ENCODE results near the gene IQCN. TPM values are rescaled to one million over a fixed set of nuclear protein-coding genes. Genes with fewer than 3 reads are reported as not detected.

Gene IQCN
- total RNA-seq, 2 donors from 2014 or later = 8.7 to 29.2 TPM

DNA sequence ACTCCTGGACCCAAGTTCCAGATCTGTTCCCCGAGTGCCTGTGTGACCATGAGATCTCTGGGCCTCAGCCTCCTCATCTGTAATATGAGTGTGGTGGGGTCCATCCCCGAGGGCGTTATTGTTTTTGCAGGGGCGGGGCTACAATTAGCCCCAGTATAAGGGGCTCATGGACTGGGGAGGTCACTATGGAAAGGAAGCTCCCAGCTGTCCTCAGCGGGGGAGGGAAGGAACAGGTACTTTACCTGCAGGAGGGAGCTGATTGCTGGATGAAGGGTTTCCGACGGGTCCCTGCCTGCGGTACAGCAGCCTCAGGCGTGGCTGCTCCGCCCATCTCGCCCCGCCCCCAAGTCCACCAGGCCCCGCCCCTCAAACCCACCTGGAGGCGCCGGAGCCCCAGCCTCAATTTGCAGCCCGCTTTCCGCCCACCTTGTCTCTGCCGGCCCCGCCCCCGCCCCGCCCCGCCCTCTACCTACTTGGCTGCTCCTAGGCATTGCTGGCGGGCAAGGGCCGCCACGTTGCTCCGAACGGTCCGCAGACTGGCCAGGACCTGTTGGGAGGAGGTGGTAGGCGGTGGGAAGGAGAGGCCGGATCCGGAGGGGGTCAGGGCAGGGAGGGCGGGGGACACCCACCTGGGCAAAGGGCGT is 53.5 kb downstream of the IQCN start:
- H3K4me3 ChIP-seq = no peak overlapping the region

DNA sequence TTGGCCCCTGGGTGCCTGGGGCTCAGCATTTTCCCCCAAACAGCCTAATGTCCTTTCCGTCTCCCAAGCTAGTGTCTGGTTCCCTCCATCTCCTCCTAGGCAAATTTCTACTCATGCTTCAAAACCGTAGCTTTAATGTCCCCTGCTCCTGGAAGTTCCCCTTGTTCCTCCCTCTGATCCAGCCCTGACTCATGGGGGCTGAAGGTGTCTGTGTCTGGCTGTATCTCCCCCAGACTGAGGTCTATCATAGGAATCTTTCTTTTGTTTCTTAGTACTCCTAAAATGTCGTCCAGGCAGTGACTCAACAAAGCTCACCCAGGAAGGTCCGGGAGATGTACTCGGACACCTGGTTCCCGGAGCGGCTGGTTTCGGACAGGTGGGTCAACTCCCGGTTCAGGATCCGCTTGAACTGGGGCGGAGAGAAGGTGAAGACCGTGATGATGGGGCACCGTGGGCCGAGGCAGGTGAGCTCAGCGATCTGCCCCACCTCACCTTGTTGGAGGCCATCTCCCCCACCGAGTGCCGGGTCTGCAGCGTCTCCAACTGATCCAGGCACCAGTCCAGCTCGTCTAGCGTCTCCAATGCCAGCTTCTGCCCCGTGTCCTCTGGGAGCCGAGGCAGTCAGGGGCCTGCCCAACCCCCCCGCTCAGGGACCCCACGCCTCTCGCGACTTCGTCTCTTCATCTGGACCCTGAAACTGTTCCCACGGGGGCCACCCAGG is 54.2 kb downstream of the IQCN start:
- TF ChIP-seq, protein P1, sequence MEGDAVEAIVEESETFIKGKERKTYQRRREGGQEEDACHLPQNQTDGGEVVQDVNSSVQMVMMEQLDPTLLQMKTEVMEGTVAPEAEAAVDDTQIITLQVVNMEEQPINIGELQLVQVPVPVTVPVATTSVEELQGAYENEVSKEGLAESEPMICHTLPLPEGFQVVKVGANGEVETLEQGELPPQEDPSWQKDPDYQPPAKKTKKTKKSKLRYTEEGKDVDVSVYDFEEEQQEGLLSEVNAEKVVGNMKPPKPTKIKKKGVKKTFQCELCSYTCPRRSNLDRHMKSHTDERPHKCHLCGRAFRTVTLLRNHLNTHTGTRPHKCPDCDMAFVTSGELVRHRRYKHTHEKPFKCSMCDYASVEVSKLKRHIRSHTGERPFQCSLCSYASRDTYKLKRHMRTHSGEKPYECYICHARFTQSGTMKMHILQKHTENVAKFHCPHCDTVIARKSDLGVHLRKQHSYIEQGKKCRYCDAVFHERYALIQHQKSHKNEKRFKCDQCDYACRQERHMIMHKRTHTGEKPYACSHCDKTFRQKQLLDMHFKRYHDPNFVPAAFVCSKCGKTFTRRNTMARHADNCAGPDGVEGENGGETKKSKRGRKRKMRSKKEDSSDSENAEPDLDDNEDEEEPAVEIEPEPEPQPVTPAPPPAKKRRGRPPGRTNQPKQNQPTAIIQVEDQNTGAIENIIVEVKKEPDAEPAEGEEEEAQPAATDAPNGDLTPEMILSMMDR (IDR thresholded peaks at IDR 0.05) = no peak
- Histone ChIP-seq H3K4me3 (no peak overlapping the region), H3K27ac (no peak overlapping the region), H3K4me1 (ENCODE audit: control insufficient read depth in 1 of 2, low read depth in 2 of 2) (peaks cover 8 to 10% of the 10 kb centered on the region in 2 donors), H3K9me3 (no peaks in the 10 kb centered on the region), H3K36me3 (no peaks in the 10 kb centered on the region), H3K27me3 (replicated peaks; ENCODE audit: insufficient read depth) (peaks cover 4% of the 10 kb centered on the region)
- no peak for ATAC-seq (ENCODE audit: insufficient number of reproducible peaks, low FRiP score, low read depth)
- DNase-seq (ENCODE audit: low spot score) = no peak

More for the DNA sequence above, 53.5 kb downstream of the IQCN start:
- no peaks in the 10 kb centered on the region for H3K9me3 ChIP-seq
- H3K36me3 ChIP-seq = no peaks in the 10 kb centered on the region
- ATAC-seq (ENCODE audit: insufficient number of reproducible peaks, low FRiP score, low read depth) (no peak), DNase-seq (ENCODE audit: low spot score) (no peak)
- peaks cover 9% of the 10 kb centered on the region for H3K27me3 ChIP-seq (replicated peaks; ENCODE audit: insufficient read depth)
- no peak overlapping the region for H3K27ac ChIP-seq
- TF ChIP-seq, protein P1 (IDR thresholded peaks at IDR 0.05) = no peak
- H3K4me1 ChIP-seq (ENCODE audit: control insufficient read depth in 1 of 2, low read depth in 2 of 2) = peaks cover 9 to 17% of the 10 kb centered on the region in 2 donors

DNA sequence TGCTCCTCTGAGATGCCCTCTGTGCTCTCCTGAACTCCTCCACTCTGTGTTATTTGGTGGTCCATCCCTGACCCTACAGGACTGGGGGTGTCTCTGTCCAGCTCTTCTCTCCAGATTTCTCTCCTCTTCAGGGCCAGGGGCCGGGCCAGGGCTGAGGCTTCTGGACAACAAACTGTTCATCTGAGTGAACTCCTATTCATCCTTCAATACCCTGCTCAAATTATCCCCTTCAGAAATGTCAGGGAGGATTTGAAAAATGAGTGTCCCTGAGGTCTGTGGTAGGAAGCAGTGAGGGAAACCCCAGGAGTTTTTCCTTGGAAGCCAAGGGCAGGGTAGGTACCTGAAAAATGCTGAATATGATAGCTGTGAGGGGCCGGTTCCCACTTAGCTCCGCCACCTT is 55.7 kb downstream of the IQCN start:
- Histone ChIP-seq H3K36me3 (no peaks in the 10 kb centered on the region), H3K27me3 (replicated peaks; ENCODE audit: insufficient read depth) (no peaks in the 10 kb centered on the region), H3K4me3 (no peak overlapping the region), H3K9me3 (no peaks in the 10 kb centered on the region), H3K27ac (no peak overlapping the region), H3K4me1 (ENCODE audit: control insufficient read depth in 1 of 2, low read depth in 2 of 2) (no peaks in the 10 kb centered on the region)
- TF ChIP-seq, protein P1 (IDR thresholded peaks at IDR 0.05) = no peak
- no peak for ATAC-seq (ENCODE audit: insufficient number of reproducible peaks, low FRiP score, low read depth)
- DNase-seq (ENCODE audit: low spot score) = no peak

DNA sequence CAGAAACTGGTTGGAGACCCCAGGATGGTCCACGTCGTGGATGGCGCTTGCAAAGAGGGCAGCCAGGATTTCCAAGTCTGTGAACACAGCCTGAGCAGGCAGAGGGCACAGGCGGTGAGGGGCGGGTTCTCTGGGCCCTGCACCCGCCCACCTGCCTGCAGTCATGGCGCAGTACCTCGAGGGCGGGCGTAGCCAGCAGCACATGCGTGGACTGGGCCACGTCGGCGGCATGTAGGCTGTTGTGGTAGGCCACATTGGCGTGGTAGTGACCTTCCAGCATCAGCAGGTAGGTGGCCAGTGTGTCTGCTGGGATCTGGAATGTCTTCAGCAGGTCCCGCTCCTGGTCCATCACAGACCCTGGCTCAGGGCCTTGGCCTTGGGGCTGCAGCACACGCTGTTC is 56.1 kb downstream of the IQCN start:
- Histone ChIP-seq H3K4me1 (ENCODE audit: control insufficient read depth in 1 of 2, low read depth in 2 of 2) (no peaks in the 10 kb centered on the region), H3K36me3 (no peaks in the 10 kb centered on the region), H3K27me3 (replicated peaks; ENCODE audit: insufficient read depth) (no peaks in the 10 kb centered on the region), H3K27ac (no peak overlapping the region), H3K9me3 (no peaks in the 10 kb centered on the region), H3K4me3 (no peak overlapping the region)
- DNase-seq (ENCODE audit: low spot score) (no peak), ATAC-seq (ENCODE audit: insufficient number of reproducible peaks, low FRiP score, low read depth) (no peak)
- TF ChIP-seq, protein P1 (IDR thresholded peaks at IDR 0.05) = no peak

DNA sequence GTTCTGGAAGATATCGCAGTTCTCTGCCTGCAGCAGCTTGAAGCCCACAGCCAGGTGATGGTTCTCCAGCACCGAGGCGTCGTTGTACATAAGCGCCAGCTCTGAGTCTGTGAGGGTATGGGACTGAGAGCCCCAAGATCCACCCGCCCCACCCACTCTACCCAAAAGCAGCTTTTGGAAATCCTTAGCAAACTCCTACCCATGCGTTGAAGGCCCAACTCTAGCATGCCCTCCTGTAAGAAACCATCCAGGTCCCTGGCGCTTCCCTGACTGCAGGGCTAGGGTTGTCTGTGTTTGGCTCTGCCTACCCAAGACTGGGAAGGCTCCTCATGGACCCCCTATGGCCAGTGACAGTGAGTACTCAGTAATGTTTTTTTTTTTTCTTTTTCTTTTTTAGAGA is 57.5 kb downstream of the IQCN start:
- Histone ChIP-seq H3K27me3 (replicated peaks; ENCODE audit: insufficient read depth) (no peaks in the 10 kb centered on the region), H3K4me3 (no peak overlapping the region), H3K4me1 (ENCODE audit: control insufficient read depth in 1 of 2, low read depth in 2 of 2) (no peaks in the 10 kb centered on the region), H3K9me3 (no peaks in the 10 kb centered on the region), H3K27ac (no peak overlapping the region), H3K36me3 (no peaks in the 10 kb centered on the region)
- DNase-seq (ENCODE audit: low spot score) = no peak
- TF ChIP-seq, protein P1 (IDR thresholded peaks at IDR 0.05) = no peak
- no peak for ATAC-seq (ENCODE audit: insufficient number of reproducible peaks, low FRiP score, low read depth)

All from thoracic aorta (tissue), 2 donors.